Endothelial cell of umbilical vein (primary cell): ENCODE results near the gene NR1I3. TPM values are rescaled to one million over a fixed set of nuclear protein-coding genes. Genes with fewer than 3 reads are reported as not detected.

Experiments
- BruUV-seq: library from RNA; stranded (reverse); fragments of 400-500 nt; replicated peaks from 2 replicates; lab custom pipeline; 2021; lab: Mats Ljungman, UMichigan
- CTCF ChIA-PET: fragments of 300-600, 350-600 bp; sonication (Branson Sonifier 250); formaldehyde crosslinking; loops from one replicate; lab custom pipeline; 2021; ENCODE audit warnings: antibody characterized with exemption, inconsistent platforms; lab: Charles Lee
- POLR2A ChIA-PET: fragments of 300-600, 350-600 bp; sonication (Branson Sonifier 250); formaldehyde crosslinking; loops from one replicate; lab custom pipeline; 2021; ENCODE audit warnings: antibody characterized with exemption, inconsistent platforms; lab: Charles Lee
- DNase-seq: peaks from one replicate; pipeline ENCODE4 v3.0.0-alpha.2; 2011; ENCODE audit warnings: low read depth, low spot score
- FAIRE-seq: peaks from 2 replicates; lab custom pipeline; 2011; peaks lifted over from hg19 to GRCh38; lab: Jason Lieb, UNC
- H2AFZ ChIP-seq: 2 replicates; pipeline ENCODE4 v1.6.0; 2012; ENCODE audit warnings: low read depth, low read length, control low read depth, inconsistent platforms
- H3K27ac ChIP-seq: 2 replicates; pipeline ENCODE4 v1.5.1; 2011; ENCODE audit warnings: low read depth, mild to moderate bottlenecking, control low read depth, low read length, moderate library complexity; ENCODE audit not compliant: insufficient read depth
- H3K27me3 ChIP-seq, 2 experiments: 2 replicates each; pipeline versions ENCODE4 v1.6.0 to v1.6.1; 2011; ENCODE audit warnings: low read length in 2 of 2, mixed read lengths in 1 of 2; ENCODE audit not compliant: control insufficient read depth in 2 of 2, insufficient read depth in 2 of 2
- H3K36me3 ChIP-seq, 2 experiments: 2 replicates in 1 of 2; 3 replicates in 1 of 2; pipeline ENCODE4 v1.5.1; 2011; ENCODE audit warnings: low read length in 2 of 2, mild to moderate bottlenecking in 1 of 2, moderate library complexity in 1 of 2; ENCODE audit not compliant: control insufficient read depth in 2 of 2, insufficient read depth in 2 of 2; ENCODE audit errors: extremely low read depth in 1 of 2
- H3K4me1 ChIP-seq: 3 replicates; pipeline ENCODE4 v1.5.1; 2011; ENCODE audit warnings: mild to moderate bottlenecking, low read length; ENCODE audit not compliant: control insufficient read depth, insufficient read depth; ENCODE audit errors: extremely low read depth
- H3K4me2 ChIP-seq: 2 replicates; pipeline ENCODE4 v1.6.1; 2011; ENCODE audit warnings: low read length, control low read depth, mixed read lengths; ENCODE audit not compliant: insufficient read depth
- H3K4me3 ChIP-seq, 3 experiments: fragments of 200-600 bp in 1 of 3; sonication (generic), shearing (Covaris generic) in 1 of 3; replicated peaks in 1 of 3; 2 replicates each; pipeline ENCODE4 v1.5.1; 2011 to 2016; ENCODE audit warnings: control low read depth in 3 of 3, low read length in 3 of 3, mild to moderate bottlenecking in 2 of 3, inconsistent platforms in 1 of 3, low read depth in 1 of 3, moderate library complexity in 1 of 3; ENCODE audit not compliant: insufficient read depth in 1 of 3
- H3K79me2 ChIP-seq: 2 replicates; pipeline ENCODE4 v1.6.0; 2012; ENCODE audit warnings: low read length, inconsistent platforms; ENCODE audit not compliant: control insufficient read depth, insufficient read depth
- H3K9ac ChIP-seq: replicated peaks from 2 replicates; pipeline ENCODE3; 2011; ENCODE audit warnings: low read length, control low read depth; ENCODE audit not compliant: insufficient read depth; ENCODE audit errors: extremely low read depth
- H3K9me1 ChIP-seq: replicated peaks from 3 replicates; pipeline ENCODE4 v1.6.0; 2011; ENCODE audit warnings: mild to moderate bottlenecking, low read length; ENCODE audit not compliant: control insufficient read depth, insufficient read depth; ENCODE audit errors: extremely low read depth
- H3K9me3 ChIP-seq: replicated peaks from 2 replicates; pipeline ENCODE4 v1.5.1; 2012; ENCODE audit warnings: low read length, inconsistent platforms; ENCODE audit not compliant: control insufficient read depth, insufficient read depth
- H4K20me1 ChIP-seq: replicated peaks from 2 replicates; pipeline ENCODE3; 2011; ENCODE audit warnings: mild to moderate bottlenecking, low read length; ENCODE audit not compliant: control insufficient read depth, insufficient read depth; ENCODE audit errors: extremely low read depth
- EZH2 ChIP-seq: IDR thresholded peaks from 2 replicates; pipeline ENCODE4 v1.6.1; 2012; ENCODE audit warnings: borderline replicate concordance, low read depth, mild to moderate bottlenecking, moderate library complexity, low read length, inconsistent platforms; ENCODE audit not compliant: severe bottlenecking
- FOS ChIP-seq: IDR thresholded peaks from 2 replicates; pipeline ENCODE4 v1.6.1; 2011; ENCODE audit warnings: mild to moderate bottlenecking, low read length, moderate library complexity, borderline replicate concordance; ENCODE audit not compliant: insufficient read depth
- GATA2 ChIP-seq: IDR thresholded peaks from 2 replicates; pipeline ENCODE4 v1.7.0; 2011; ENCODE audit warnings: low read depth, mild to moderate bottlenecking, moderate library complexity, mixed read lengths, low read length; ENCODE audit not compliant: insufficient read length, insufficient read depth
- JUN ChIP-seq: IDR thresholded peaks from 2 replicates; pipeline ENCODE4 v1.6.1; 2011; ENCODE audit warnings: borderline replicate concordance, low read depth; ENCODE audit not compliant: insufficient read length, insufficient read depth
- MYC ChIP-seq: IDR thresholded peaks from one replicate; pipeline ENCODE4 v1.6.1; 2011; ENCODE audit warnings: mild to moderate bottlenecking, low read depth, low read length
- POLR2A ChIP-seq: IDR thresholded peaks from 2 replicates; pipeline ENCODE4 v1.6.1; 2012; ENCODE audit warnings: low read depth, mild to moderate bottlenecking, control low read depth, low read length
- POLR2AphosphoS5 ChIP-seq: IDR thresholded peaks from 2 replicates; pipeline ENCODE4 v1.6.1; 2012; ENCODE audit warnings: low read depth, mild to moderate bottlenecking, control low read depth, low read length, moderate library complexity; ENCODE audit not compliant: insufficient read depth
- dilution Hi-C: fragments of 300-500 bp; cut with MboI; formaldehyde crosslinking; loops from one replicate; pipeline ENCODE4 v1.15.0; 2019; ENCODE audit warnings: low sequenced_read_pairs; ENCODE audit not compliant: extremely low pct_ligation_motif_present
- intact Hi-C: fragments of 100-400 bp; cut with micrococcal nuclease; formaldehyde crosslinking; loops from one replicate; pipeline ENCODE4 v1.10.0; 2022
- polyA plus RNA-seq, 4 experiments: library from polyadenylated mRNA; depleted of rRNA in 3 of 4; stranded (reverse) in 3 of 4; unstranded in 1 of 4; fragments of >200 nt; gene quantifications; 2 replicates each; pipeline versions ENCODE4 v1.2.1 to v1.2.3, GENCODE V29; 2011 to 2012; ENCODE audit warnings: missing spikeins in 1 of 4
- total RNA-seq: library from RNA; stranded (reverse); gene quantifications from 2 replicates; pipeline ENCODE4 v1.2.3, GENCODE V29; 2021
- TF ChIP-seq, protein P1 (sequence below): IDR thresholded peaks from 2 replicates; pipeline ENCODE4 v1.6.1; 2011; ENCODE audit not compliant: insufficient read depth, insufficient read length
- TF ChIP-seq, protein P2 (sequence below), 2 donors: IDR thresholded peaks; 1 replicate in 1 of 2; 2 replicates in 1 of 2; pipeline ENCODE4 v1.5.1; 2011; ENCODE audit warnings: low read length in 2 of 2, mild to moderate bottlenecking in 2 of 2, moderate library complexity in 2 of 2, control low read depth in 1 of 2, inconsistent platforms in 1 of 2, low read depth in 1 of 2; ENCODE audit not compliant: insufficient read depth in 1 of 2; ENCODE audit errors: extremely low read depth in 1 of 2

The NR1I3 gene
- total and polyA plus RNA-seq, 2 donors (not counting 3 experiments of a cell fraction or from before 2014, with no cell fraction given), result not detected

DNA sequence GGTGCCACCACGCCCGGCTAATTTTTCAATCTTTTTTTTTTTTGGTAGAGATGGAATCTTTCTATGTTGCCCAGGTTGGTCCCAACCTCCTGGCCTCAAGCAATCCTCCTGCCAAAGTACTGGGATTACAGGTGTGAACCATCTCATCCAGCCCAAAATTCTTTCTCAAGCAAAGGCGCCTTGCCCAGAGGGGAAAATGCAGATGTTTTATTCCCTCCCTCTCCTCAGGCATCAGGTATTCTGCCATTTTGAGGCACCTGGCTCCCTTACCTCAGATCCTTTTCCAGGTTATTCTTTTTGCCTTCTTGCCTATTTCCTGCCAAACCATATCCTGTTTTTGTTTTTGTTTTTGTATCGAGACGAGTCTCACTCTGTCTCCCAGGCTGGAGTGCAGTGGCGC, 49.6 kb downstream of the NR1I3 start:
- Histone ChIP-seq H3K27ac (no peak overlapping the region), H3K9me1 (no peaks in the 10 kb centered on the region), H3K9ac (no peak overlapping the region), H3K36me3 (peaks cover 2 to 3% of the 10 kb centered on the region in 2 experiments), H3K27me3 (no peaks in the 10 kb centered on the region), H2AFZ (no peak overlapping the region), H3K9me3 (no peaks in the 10 kb centered on the region), H4K20me1 (no peaks in the 10 kb centered on the region), H3K4me1 (peaks cover 28% of the 10 kb centered on the region), H3K4me3 (no peak overlapping the region), H3K4me2 (no peak overlapping the region), H3K79me2 (no peaks in the 10 kb centered on the region)
- intact Hi-C loops (loop anchor here (1.0 kb wide), 1 partner anchor 22 kb away; the partner anchor contains the start of gene PPOX), dilution Hi-C loops (no loop called here)
- ChIA-PET POLR2A (no interaction called here), CTCF (no interaction called here)
- peak; percentile 43 for FAIRE-seq
- DNase-seq, result no peak
- TF ChIP-seq, protein P1, sequence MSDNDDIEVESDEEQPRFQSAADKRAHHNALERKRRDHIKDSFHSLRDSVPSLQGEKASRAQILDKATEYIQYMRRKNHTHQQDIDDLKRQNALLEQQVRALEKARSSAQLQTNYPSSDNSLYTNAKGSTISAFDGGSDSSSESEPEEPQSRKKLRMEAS, result no peak
- TF ChIP-seq EZH2 (no peak), MYC (no peak), JUN (no peak), POLR2A (no peak), POLR2AphosphoS5 (no peak), FOS (no peak), GATA2 (no peak)
- TF ChIP-seq, protein P2, sequence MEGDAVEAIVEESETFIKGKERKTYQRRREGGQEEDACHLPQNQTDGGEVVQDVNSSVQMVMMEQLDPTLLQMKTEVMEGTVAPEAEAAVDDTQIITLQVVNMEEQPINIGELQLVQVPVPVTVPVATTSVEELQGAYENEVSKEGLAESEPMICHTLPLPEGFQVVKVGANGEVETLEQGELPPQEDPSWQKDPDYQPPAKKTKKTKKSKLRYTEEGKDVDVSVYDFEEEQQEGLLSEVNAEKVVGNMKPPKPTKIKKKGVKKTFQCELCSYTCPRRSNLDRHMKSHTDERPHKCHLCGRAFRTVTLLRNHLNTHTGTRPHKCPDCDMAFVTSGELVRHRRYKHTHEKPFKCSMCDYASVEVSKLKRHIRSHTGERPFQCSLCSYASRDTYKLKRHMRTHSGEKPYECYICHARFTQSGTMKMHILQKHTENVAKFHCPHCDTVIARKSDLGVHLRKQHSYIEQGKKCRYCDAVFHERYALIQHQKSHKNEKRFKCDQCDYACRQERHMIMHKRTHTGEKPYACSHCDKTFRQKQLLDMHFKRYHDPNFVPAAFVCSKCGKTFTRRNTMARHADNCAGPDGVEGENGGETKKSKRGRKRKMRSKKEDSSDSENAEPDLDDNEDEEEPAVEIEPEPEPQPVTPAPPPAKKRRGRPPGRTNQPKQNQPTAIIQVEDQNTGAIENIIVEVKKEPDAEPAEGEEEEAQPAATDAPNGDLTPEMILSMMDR (IDR thresholded peaks at IDR 0.05; ENCODE audit: extremely low read depth in 1 of 2, insufficient read depth in 1 of 2, low read depth in 1 of 2, low read length in 2 of 2), result no peak
- no TSS peak for BruUV-seq
